ENCODE results near the gene TSSK3. TPM values are rescaled to one million over a fixed set of nuclear protein-coding genes. Genes with fewer than 3 reads are reported as not detected.

TSSK3 gene
- total and polyA plus RNA-seq, 9 of the 15 experiments (the other 6 are each of a cell fraction or from before 2014, with no cell fraction given): 0.27 to 2.8 (median 1.9) TPM

GRCh38 chr1:32394141-32394889 is 32.0 kb downstream of the TSSK3 start, which contains the start of gene BSDC1 (continued):
- 0 out of 2 replicates have a peak, but pooled peaks have one; percentile 26 for TF ChIP-seq ATF6 (CRISPR knock-in tag; IDR thresholded peaks at IDR 0.05)
- no peak for TF ChIP-seq MTF1 (CRISPR knock-in tag; IDR thresholded peaks at IDR 0.05; ENCODE audit: borderline replicate concordance)
- peak; percentile 38; the same call in 1 of the 2 replicates for TF ChIP-seq ZNF324 (CRISPR knock-in tag; IDR thresholded peaks at IDR 0.05)
- TF ChIP-seq ZC3H4 (CRISPR knock-in tag; IDR thresholded peaks at IDR 0.05; ENCODE audit: borderline replicate concordance): peak; percentile 77; the same call in 1 of the 2 replicates
- TF ChIP-seq KAT8 (IDR thresholded peaks at IDR 0.05; ENCODE audit: low read depth): no peak
- TF ChIP-seq PYGO2 (tag; IDR thresholded peaks at IDR 0.05): no peak
- TF ChIP-seq, protein P1, sequence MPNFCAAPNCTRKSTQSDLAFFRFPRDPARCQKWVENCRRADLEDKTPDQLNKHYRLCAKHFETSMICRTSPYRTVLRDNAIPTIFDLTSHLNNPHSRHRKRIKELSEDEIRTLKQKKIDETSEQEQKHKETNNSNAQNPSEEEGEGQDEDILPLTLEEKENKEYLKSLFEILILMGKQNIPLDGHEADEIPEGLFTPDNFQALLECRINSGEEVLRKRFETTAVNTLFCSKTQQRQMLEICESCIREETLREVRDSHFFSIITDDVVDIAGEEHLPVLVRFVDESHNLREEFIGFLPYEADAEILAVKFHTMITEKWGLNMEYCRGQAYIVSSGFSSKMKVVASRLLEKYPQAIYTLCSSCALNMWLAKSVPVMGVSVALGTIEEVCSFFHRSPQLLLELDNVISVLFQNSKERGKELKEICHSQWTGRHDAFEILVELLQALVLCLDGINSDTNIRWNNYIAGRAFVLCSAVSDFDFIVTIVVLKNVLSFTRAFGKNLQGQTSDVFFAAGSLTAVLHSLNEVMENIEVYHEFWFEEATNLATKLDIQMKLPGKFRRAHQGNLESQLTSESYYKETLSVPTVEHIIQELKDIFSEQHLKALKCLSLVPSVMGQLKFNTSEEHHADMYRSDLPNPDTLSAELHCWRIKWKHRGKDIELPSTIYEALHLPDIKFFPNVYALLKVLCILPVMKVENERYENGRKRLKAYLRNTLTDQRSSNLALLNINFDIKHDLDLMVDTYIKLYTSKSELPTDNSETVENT (CRISPR knock-in tag; IDR thresholded peaks at IDR 0.05): peak; percentile 68
- no peak for TF ChIP-seq PATZ1 (CRISPR knock-in tag; IDR thresholded peaks at IDR 0.05; ENCODE audit: borderline replicate concordance)
- TF ChIP-seq NR4A1 (CRISPR knock-in tag; IDR thresholded peaks at IDR 0.05): peak; percentile 62; the same call in 1 of the 2 replicates
- 0 out of 2 replicates have a peak, but pooled peaks have one; percentile 39 for TF ChIP-seq NR4A1 (tag; IDR thresholded peaks at IDR 0.05)
- 0 out of 2 replicates have a peak, but pooled peaks have one; percentile 14 for TF ChIP-seq SMAD3 (CRISPR knock-in tag; conservative IDR thresholded peaks at IDR 0.05)
- TF ChIP-seq SREBF1 (IDR thresholded peaks at IDR 0.05; ENCODE audit: borderline replicate concordance, low read depth, low read length): peak; percentile 63; the same call in 1 of the 2 replicates
- TF ChIP-seq SRSF3 (IDR thresholded peaks at IDR 0.05; ENCODE audit: insufficient read depth, low read length): no peak
- TF ChIP-seq, protein P2, sequence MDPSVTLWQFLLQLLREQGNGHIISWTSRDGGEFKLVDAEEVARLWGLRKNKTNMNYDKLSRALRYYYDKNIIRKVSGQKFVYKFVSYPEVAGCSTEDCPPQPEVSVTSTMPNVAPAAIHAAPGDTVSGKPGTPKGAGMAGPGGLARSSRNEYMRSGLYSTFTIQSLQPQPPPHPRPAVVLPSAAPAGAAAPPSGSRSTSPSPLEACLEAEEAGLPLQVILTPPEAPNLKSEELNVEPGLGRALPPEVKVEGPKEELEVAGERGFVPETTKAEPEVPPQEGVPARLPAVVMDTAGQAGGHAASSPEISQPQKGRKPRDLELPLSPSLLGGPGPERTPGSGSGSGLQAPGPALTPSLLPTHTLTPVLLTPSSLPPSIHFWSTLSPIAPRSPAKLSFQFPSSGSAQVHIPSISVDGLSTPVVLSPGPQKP (CRISPR knock-in tag; IDR thresholded peaks at IDR 0.05): no peak
- peak; percentile 16; the same call in 1 of the 2 replicates for TF ChIP-seq MAFK (IDR thresholded peaks at IDR 0.05; ENCODE audit: low read length)
- TF ChIP-seq E2F1 (CRISPR knock-in tag; IDR thresholded peaks at IDR 0.05): no peak; the same call in 1 of the 2 replicates
- no peak for TF ChIP-seq NCOA4 (IDR thresholded peaks at IDR 0.05; ENCODE audit: partially characterized antibody)
